SK-N-MC (cell line): ENCODE measurements around the gene SPATS2L.

Experiments
- EZH2 ChIP-seq: fragments of 200-600 bp; sonication (generic); IDR thresholded peaks from one replicate; pipeline ENCODE4 v1.6.1; 2017; ENCODE audit warnings: antibody characterized with exemption
- FOXP2 ChIP-seq: optimal IDR thresholded peaks from 2 replicates; pipeline ENCODE3; 2011; ENCODE audit warnings: mild to moderate bottlenecking, moderate library complexity; ENCODE audit not compliant: insufficient read depth; ENCODE audit errors: extremely low read length, control extremely low read depth
- POLR2AphosphoS5 ChIP-seq: IDR thresholded peaks from 2 replicates; pipeline ENCODE4 v1.6.1; 2012; ENCODE audit warnings: mild to moderate bottlenecking, low read depth, low read length, borderline replicate concordance

- TF ChIP-seq EZH2 (no peak), POLR2AphosphoS5 (no peak), FOXP2 (no peak)
Observed at GRCh38 chr2:200317975-200318374, 11.5 kb downstream of the SPATS2L start.
